Fibroblast of lung (primary cell): Measurements from ENCODE around the gene RBBP5.

Experiments
- EZH2 ChIP-seq: IDR thresholded peaks from 2 replicates; pipeline ENCODE4 v1.5.1; 2012; ENCODE audit warnings: low read length, control low read depth, mild to moderate bottlenecking; ENCODE audit errors: missing control alignments
- TF ChIP-seq, protein P1 (sequence below), 2 donors: IDR thresholded peaks in 1 of 2; conservative IDR thresholded peaks in 1 of 2; 1 replicate in 1 of 2; 2 replicates in 1 of 2; pipeline ENCODE4 v1.5.1; 2011 to 2012; ENCODE audit warnings: low read length in 2 of 2, control low read depth in 1 of 2, inconsistent platforms in 1 of 2, low read depth in 1 of 2, mild to moderate bottlenecking in 1 of 2

DNA sequence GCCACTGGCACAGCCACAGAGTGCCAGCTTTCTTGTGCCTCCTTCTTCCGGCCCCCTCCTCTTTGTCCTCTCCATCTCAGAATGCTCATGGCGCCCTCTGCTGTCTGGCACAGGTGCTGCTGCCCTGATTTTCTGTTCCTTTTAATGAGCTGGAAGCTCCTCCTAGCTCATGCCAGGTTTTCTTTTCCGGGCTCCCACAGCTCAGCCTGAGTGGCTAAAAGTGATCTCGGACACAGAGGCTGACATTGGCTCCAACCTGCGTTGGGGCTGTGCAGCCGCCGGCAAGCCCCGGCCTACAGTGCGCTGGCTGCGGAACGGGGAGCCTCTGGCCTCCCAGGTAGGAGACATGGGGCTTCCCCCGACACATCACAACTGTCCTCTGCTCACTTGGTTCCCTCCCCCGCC lies 60.1 kb downstream of the RBBP5 start:
- no peak for TF ChIP-seq EZH2
- TF ChIP-seq, protein P1, sequence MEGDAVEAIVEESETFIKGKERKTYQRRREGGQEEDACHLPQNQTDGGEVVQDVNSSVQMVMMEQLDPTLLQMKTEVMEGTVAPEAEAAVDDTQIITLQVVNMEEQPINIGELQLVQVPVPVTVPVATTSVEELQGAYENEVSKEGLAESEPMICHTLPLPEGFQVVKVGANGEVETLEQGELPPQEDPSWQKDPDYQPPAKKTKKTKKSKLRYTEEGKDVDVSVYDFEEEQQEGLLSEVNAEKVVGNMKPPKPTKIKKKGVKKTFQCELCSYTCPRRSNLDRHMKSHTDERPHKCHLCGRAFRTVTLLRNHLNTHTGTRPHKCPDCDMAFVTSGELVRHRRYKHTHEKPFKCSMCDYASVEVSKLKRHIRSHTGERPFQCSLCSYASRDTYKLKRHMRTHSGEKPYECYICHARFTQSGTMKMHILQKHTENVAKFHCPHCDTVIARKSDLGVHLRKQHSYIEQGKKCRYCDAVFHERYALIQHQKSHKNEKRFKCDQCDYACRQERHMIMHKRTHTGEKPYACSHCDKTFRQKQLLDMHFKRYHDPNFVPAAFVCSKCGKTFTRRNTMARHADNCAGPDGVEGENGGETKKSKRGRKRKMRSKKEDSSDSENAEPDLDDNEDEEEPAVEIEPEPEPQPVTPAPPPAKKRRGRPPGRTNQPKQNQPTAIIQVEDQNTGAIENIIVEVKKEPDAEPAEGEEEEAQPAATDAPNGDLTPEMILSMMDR (conservative IDR thresholded peaks at IDR 0.05 in 1 of 2, IDR thresholded peaks at IDR 0.05 in 1 of 2; ENCODE audit: low read depth in 1 of 2, low read length in 2 of 2) = peak; percentile 93 to 94
